CD4-positive, CD25-positive, alpha-beta regulatory T cell (primary cell): ENCODE measurements around the gene ELAPOR2. TPM values are rescaled to one million over a fixed set of nuclear protein-coding genes. Genes with fewer than 3 reads are reported as not detected.

Experiments used
- ATAC-seq, 2 donors: fragments of 150-1000 bp; cut with Tn5 transposase; one replicate each; pipeline ENCODE4 v1.10.0; 2021; ENCODE audit warnings: low read depth in 2 of 2, moderate number of reproducible peaks in 2 of 2, moderate library complexity in 1 of 2
- DNase-seq, 3 donors: peaks; one replicate each; pipeline versions ENCODE4 v3.0.0 to v3.0.0-alpha.2; 2012 to 2022; ENCODE audit warnings: mixed read lengths in 1 of 3
- H3K27ac ChIP-seq: one replicate; pipeline ENCODE4 v1.7.0; 2013; ENCODE audit warnings: mild to moderate bottlenecking, low read length; ENCODE audit not compliant: insufficient read depth, poor library complexity, severe bottlenecking
- H3K27me3 ChIP-seq: one replicate; pipeline ENCODE4 v1.7.0; 2013; ENCODE audit warnings: low read length; ENCODE audit not compliant: control insufficient read depth, insufficient read depth
- H3K36me3 ChIP-seq: one replicate; pipeline ENCODE4 v1.7.0; 2013; ENCODE audit warnings: mild to moderate bottlenecking, low read length, moderate library complexity; ENCODE audit not compliant: control insufficient read depth, insufficient read depth
- H3K4me1 ChIP-seq: 2 replicates; pipeline ENCODE4 v1.7.0; 2013; ENCODE audit warnings: mild to moderate bottlenecking, low read length; ENCODE audit not compliant: insufficient read depth, control insufficient read depth, poor library complexity, severe bottlenecking
- H3K4me3 ChIP-seq: one replicate; pipeline ENCODE4 v1.7.0; 2013; ENCODE audit warnings: low read depth, mild to moderate bottlenecking, low read length, moderate library complexity
- H3K9me3 ChIP-seq, 2 experiments: 1 replicate in 1 of 2; 2 replicates in 1 of 2; pipeline ENCODE4 v1.7.0; 2013; ENCODE audit warnings: low read length in 2 of 2, mild to moderate bottlenecking in 1 of 2, moderate library complexity in 1 of 2; ENCODE audit not compliant: control insufficient read depth in 2 of 2
- H3K27ac Mint-ChIP-seq, 3 donors: one replicate each; pipeline ENCODE4 v1.8.0; 2020 to 2022; ENCODE audit warnings: mild to moderate bottlenecking in 3 of 3, mixed read lengths in 3 of 3, moderate library complexity in 2 of 3
- H3K27me3 Mint-ChIP-seq: one replicate; pipeline ENCODE4 v1.8.0; 2022; ENCODE audit warnings: mild to moderate bottlenecking, mixed read lengths
- H3K36me3 Mint-ChIP-seq: one replicate; pipeline ENCODE4 v1.8.0; 2020; ENCODE audit warnings: mixed read lengths
- H3K4me1 Mint-ChIP-seq, 4 donors: one replicate each; pipeline ENCODE4 v1.8.0; 2020 to 2022; ENCODE audit warnings: mixed read lengths in 4 of 4, mild to moderate bottlenecking in 1 of 4
- H3K4me3 Mint-ChIP-seq, 4 donors: one replicate each; pipeline ENCODE4 v1.8.0; 2020 to 2022; ENCODE audit warnings: mild to moderate bottlenecking in 4 of 4, mixed read lengths in 4 of 4, moderate library complexity in 3 of 4
- H3K9me3 Mint-ChIP-seq, 7 donors: one replicate each; pipeline ENCODE4 v1.8.0; 2020 to 2022; ENCODE audit warnings: mixed read lengths in 7 of 7, mild to moderate bottlenecking in 3 of 7, moderate library complexity in 2 of 7
- polyA plus RNA-seq, 4 donors: library from polyadenylated mRNA; unstranded; fragments of 300-500 nt; fragmentation: Illumina TruSeq; gene quantifications; one replicate each; pipeline ENCODE4 v1.2.3, GENCODE V29; 2021
- total RNA-seq: library from RNA; stranded (reverse); gene quantifications from one replicate; pipeline ENCODE4 v1.2.3, GENCODE V29; 2022

ELAPOR2 gene
- total and polyA plus RNA-seq, 5 donors from 2014 or later, result 2.4 to 20.3 (median 3.0) TPM

DNA sequence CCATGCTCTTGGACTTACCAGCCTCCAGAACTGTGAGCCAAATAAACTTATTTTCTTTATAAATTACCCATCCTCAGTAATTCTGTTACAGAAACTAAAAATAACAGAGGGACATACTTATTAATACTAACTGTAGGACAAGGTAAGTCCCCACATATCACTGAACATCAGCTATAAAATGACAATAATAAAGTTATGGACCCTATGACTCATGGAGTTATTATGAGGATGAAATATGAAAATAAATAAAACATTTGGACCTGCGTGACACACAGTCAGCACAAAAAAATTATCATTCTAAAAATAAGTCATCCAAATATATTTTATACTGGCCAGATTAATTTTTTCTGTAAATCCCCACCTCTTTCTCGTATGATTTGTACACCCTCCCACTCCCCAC, 34.9 kb upstream of the ELAPOR2 start:
- H3K4me1 ChIP-seq, result no peaks in the 10 kb centered on the region
- no peak for ATAC-seq
- Mint-ChIP-seq H3K36me3 (no peaks in the 10 kb centered on the region), H3K27ac (no peak overlapping the region), H3K4me1 (no peaks in the 10 kb centered on the region), H3K27me3 (peaks cover 22% of the 10 kb centered on the region), H3K4me3 (no peak overlapping the region), H3K9me3 (peaks cover 0 to 3% (median 0%) of the 10 kb centered on the region in 7 donors)
- H3K9me3 ChIP-seq, result no peaks in the 10 kb centered on the region
- no peaks in the 10 kb centered on the region for H3K36me3 ChIP-seq
- no peak for DNase-seq
- no peak overlapping the region for H3K4me3 ChIP-seq
- peaks cover 21% of the 10 kb centered on the region for H3K27me3 ChIP-seq
- H3K27ac ChIP-seq, result no peak overlapping the region

DNA sequence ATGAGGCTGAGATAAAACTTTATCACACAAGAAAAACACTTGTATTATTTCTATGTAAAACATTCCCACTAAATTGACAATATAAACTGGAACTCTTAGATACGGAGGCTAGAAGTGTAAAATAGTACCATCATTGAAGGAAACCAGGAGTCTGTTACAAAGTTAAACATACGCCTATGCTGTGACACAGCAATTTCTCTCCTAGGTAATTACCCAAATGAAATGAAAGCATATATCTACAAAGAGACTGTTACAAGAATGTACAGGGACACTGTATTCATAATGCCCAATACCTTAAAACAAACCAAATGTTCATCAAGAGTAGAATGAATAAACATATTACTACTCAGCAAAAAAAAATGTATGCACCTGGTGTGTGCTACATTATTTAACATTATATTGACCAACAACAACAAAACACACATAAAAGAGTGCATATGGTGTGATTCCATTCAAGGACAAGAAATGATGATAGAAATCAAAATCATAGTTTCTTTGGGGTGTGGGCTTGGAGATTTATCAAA, 33.2 kb upstream of the ELAPOR2 start:
- H3K27ac ChIP-seq, result no peak overlapping the region

GRCh38 chr7:87091487-87092066, 32.1 kb upstream of the ELAPOR2 start:
- peaks cover 0 to 3% (median 1%) of the 10 kb centered on the region in 7 donors for H3K9me3 Mint-ChIP-seq
- no peak for DNase-seq
- no peak for ATAC-seq
- Histone ChIP-seq H3K27me3 (peaks cover 24% of the 10 kb centered on the region), H3K9me3 (no peaks in the 10 kb centered on the region), H3K27ac (no peak overlapping the region), H3K4me3 (no peak overlapping the region), H3K36me3 (no peaks in the 10 kb centered on the region), H3K4me1 (no peaks in the 10 kb centered on the region)
- no peak overlapping the region for H3K27ac Mint-ChIP-seq
- no peak overlapping the region for H3K4me3 Mint-ChIP-seq
- no peaks in the 10 kb centered on the region for H3K4me1 Mint-ChIP-seq
- H3K27me3 Mint-ChIP-seq, result peaks cover 32% of the 10 kb centered on the region
- H3K36me3 Mint-ChIP-seq, result no peaks in the 10 kb centered on the region

More for the DNA sequence above, 33.2 kb upstream of the ELAPOR2 start:
- Histone ChIP-seq H3K4me1 (no peaks in the 10 kb centered on the region), H3K27me3 (peaks cover 21% of the 10 kb centered on the region), H3K9me3 (no peaks in the 10 kb centered on the region), H3K4me3 (no peak overlapping the region), H3K36me3 (no peaks in the 10 kb centered on the region)
- no peaks in the 10 kb centered on the region for H3K4me1 Mint-ChIP-seq
- H3K27me3 Mint-ChIP-seq, result peaks cover 27% of the 10 kb centered on the region
- no peaks in the 10 kb centered on the region for H3K36me3 Mint-ChIP-seq
- ATAC-seq (no peak), DNase-seq (no peak)
- H3K27ac Mint-ChIP-seq, result no peak overlapping the region
- H3K9me3 Mint-ChIP-seq, result peaks cover 0 to 3% (median 0%) of the 10 kb centered on the region in 7 donors
- H3K4me3 Mint-ChIP-seq, result no peak overlapping the region

DNA sequence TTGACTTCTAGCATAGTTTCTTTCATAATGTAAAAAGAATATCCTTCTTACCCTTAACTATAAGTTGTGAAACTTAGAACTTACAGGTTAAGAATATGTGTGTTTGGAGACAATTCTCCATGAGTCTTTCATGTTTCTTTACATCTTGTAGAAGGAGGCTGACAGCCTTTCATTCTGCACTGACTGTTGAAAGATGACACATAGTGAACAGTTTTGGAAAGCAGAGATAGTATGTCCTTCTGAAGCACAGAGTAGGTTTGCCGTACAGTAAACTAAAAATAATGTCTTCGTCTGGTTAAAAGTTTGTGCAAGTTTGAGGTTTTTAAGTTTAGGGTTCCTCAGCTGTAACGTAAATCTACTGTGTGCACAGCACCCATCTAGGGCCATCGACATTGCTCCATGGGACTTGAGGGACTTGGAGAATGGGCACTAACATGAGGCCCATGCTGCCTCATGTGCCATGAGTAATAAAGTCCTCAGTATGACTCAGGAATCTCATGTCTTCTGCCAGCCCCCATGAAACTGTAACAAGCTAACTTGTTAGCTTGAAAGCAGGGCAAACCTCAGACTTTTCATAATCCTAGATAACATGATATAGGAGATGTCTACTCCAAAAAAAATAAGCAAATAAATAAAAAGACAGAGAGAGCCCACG, 24.5 kb upstream of the ELAPOR2 start:
- Histone ChIP-seq H3K4me1 (no peaks in the 10 kb centered on the region), H3K36me3 (no peaks in the 10 kb centered on the region), H3K4me3 (no peak overlapping the region), H3K27ac (no peak overlapping the region), H3K9me3 (no peaks in the 10 kb centered on the region), H3K27me3 (peaks cover 3% of the 10 kb centered on the region)
- Mint-ChIP-seq H3K27me3 (peaks cover 17% of the 10 kb centered on the region), H3K9me3 (peaks cover 0 to 2% (median 0%) of the 10 kb centered on the region in 7 donors), H3K36me3 (no peaks in the 10 kb centered on the region), H3K4me1 (no peaks in the 10 kb centered on the region), H3K27ac (no peak overlapping the region), H3K4me3 (no peak overlapping the region)
- DNase-seq (no peak), ATAC-seq (no peak)

- Mint-ChIP-seq H3K4me1 (no peaks in the 10 kb centered on the region), H3K4me3 (no peak overlapping the region), H3K9me3 (peaks cover 0 to 2% (median 0%) of the 10 kb centered on the region in 7 donors), H3K27ac (no peak overlapping the region), H3K36me3 (no peaks in the 10 kb centered on the region), H3K27me3 (peaks cover 16% of the 10 kb centered on the region)
- Histone ChIP-seq H3K4me1 (no peaks in the 10 kb centered on the region), H3K9me3 (no peaks in the 10 kb centered on the region), H3K4me3 (no peak overlapping the region), H3K36me3 (no peaks in the 10 kb centered on the region), H3K27ac (no peak overlapping the region), H3K27me3 (peaks cover 4% of the 10 kb centered on the region)
- DNase-seq, result no peak
- ATAC-seq, result no peak
Observed at GRCh38 chr7:87082675-87083074, 23.2 kb upstream of the ELAPOR2 start.

DNA sequence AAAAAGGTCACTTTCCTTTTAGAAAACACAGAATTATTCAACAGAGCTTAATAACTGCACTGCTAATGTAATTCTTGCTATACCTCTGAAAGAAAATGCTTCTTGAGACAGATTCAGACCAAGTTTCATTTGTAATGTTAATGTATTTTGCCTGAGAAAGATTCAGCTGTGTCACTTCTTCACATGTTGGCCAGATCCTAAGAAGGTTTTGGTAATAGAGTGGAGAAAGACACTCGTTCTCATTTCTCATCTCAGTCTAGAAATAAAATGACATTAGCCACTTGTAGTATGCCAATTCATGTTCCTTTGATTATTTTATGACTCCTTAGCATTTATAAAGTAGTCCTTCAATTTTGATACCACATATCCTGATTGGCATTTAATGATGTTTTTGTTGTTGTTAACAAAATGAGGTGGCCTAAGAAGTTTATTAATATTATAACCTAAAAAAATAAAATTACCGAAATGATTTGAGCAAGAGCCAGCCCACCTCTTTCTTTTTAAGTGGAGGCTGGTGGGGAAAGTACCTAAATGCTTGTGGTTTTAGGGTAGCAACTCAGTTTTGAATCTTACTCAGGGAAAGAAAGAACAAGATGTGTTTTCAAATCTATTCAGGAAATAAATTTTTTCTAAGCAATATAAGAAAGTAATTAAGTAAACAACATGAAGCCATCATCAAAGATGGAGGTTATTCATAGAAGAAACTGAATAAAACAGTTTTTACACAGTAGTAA, 16.4 kb upstream of the ELAPOR2 start:
- H3K27ac ChIP-seq, result no peak overlapping the region
- Mint-ChIP-seq H3K9me3 (no peaks in the 10 kb centered on the region), H3K27ac (no peak overlapping the region), H3K36me3 (no peaks in the 10 kb centered on the region), H3K27me3 (peaks cover 16% of the 10 kb centered on the region), H3K4me3 (no peak overlapping the region), H3K4me1 (peaks cover 0 to 4% (median 0%) of the 10 kb centered on the region in 4 donors)
- H3K4me3 ChIP-seq, result no peak overlapping the region
- no peaks in the 10 kb centered on the region for H3K4me1 ChIP-seq
- no peaks in the 10 kb centered on the region for H3K9me3 ChIP-seq
- H3K27me3 ChIP-seq, result peaks cover 11% of the 10 kb centered on the region
- H3K36me3 ChIP-seq, result no peaks in the 10 kb centered on the region
- ATAC-seq, result no peak
- DNase-seq, result no peak

- H3K4me1 ChIP-seq, result no peaks in the 10 kb centered on the region
- H3K27ac ChIP-seq, result no peak overlapping the region
- no peak overlapping the region for H3K27ac Mint-ChIP-seq
- H3K4me3 Mint-ChIP-seq, result no peak overlapping the region
- no peak for DNase-seq
- no peaks in the 10 kb centered on the region for H3K36me3 Mint-ChIP-seq
- H3K36me3 ChIP-seq, result no peaks in the 10 kb centered on the region
- no peaks in the 10 kb centered on the region for H3K4me1 Mint-ChIP-seq
- H3K9me3 ChIP-seq, result no peaks in the 10 kb centered on the region
- ATAC-seq, result no peak
- peaks cover 16% of the 10 kb centered on the region for H3K27me3 ChIP-seq
- peaks cover 17% of the 10 kb centered on the region for H3K27me3 Mint-ChIP-seq
- H3K9me3 Mint-ChIP-seq, result peaks cover 0 to 4% (median 0%) of the 10 kb centered on the region in 7 donors
- no peak overlapping the region for H3K4me3 ChIP-seq
Observed at GRCh38 chr7:87067788-87068187, 8.3 kb upstream of the ELAPOR2 start.
